SIG-M5 treated with dmso at 0.1 percent for 504 hours (cell line): ENCODE measurements around the gene RNF208.

ENCODE experiments used
- DNase-seq: peaks from one replicate; lab custom pipeline; 2025; ENCODE audit not compliant: unreplicated experiment; lab: John Stamatoyannopoulos, UW

RNF208 gene

DNA sequence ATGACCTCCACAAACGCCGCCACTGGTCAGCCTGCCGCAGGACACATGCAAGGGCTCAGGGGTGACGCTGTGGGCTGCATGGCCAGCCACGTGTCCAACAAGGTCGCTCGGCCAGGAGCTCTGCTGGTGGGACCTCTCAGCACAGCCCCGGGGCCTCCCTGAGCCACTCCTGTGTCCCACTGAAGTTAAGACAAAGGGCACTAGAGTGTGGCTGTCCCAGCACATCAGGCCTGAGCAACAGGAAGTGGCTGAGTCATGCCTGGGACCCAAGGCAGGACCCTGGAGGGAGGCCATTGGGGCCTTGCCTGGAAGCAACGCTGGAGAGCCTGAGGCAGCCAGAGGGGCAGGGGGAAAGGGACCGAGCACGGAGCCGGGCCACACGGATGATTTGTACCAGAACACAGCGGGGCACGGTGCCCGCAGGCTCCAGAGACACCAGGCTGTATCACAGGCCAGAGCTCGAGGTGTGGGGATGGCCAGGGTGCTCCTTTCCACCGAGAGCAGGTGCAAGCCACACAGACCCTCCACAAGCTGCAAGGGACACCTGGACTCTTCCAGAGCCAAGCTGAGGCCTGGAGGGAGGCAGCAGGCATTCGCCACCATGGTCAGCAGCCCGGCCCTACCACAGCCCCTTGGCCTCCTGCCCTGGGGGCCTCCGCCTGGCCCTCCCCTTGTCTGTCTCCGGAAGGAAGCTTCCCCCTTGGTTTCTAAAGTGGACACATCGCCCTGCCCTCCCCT lies 43.7 kb downstream of the RNF208 start:
- no peak for DNase-seq

DNA sequence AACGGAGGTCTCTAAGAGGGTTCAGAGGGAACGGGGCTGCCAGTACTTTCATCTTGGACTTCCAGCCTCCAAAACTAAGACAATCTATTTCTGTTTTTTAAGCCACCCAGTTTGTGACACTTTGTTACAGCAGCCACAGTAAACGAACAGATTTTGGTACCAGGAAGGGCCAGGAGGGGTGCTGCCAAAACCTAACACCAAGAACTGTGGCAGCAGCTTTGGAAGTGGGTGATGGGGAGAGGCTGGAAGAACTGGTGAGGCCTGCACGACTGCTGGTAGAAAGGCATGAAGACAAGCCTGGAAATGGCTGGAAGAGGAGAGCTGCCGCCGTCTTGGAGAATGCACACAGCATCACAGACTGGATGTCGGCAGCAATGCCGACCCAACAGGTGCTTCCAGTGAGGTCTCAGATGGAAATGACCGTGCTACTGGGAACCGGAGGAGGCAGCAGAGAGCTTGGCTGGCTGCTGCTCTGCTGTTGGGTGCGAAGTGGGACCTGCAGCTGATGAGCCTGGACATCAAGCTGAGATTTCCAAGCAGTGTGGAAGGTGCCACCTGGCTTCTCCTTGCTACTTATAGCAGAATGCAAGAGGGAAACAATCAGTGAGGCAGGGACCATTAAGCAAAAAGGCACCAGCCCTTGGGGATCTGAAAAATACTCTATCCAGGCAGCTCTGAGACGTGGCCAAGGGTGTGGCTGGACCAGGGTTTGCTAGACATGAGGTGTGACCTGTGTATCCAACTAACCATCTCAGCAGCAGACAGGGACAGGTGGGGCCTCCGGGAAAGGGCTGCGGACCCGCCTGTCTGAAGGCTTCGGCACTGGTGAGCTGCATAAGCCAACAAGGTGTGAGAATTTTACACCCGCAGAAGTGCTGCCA lies 45.5 kb downstream of the RNF208 start:
- DNase-seq, result peak; percentile 34

- DNase-seq, result no peak
These were observed 46.6 kb downstream of the RNF208 start for GRCh38 chr9:137175345-137175961.

DNA sequence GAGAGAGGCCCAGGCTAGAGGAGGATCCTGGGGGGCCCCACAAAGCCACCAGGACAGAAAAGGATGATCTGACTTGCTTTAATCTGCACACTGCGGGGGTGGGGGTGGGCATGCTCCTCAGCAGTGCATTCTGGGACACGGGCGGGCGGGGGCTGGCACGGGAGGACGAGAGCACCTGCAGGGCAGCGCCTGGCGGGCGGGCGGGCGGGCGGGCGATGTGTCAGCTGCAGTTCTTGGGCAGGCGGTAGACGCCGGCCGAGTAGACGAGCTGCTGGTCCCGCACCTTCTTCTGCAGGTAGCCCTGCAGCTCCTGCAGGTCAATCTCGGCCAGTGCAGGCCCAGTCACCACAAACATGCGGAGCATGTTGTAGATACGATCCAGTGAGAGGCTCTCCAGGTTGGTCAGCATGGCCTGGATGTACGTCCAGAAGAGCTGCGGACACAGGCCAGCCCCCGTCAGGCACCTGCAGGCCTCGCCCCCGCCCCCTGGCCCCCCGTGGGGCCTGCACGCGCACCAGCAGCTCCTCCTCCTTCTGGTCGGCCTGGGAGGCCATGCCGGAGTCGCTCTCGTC lies 47.2 kb downstream of the RNF208 start:
- DNase-seq, result no peak

GRCh38 chr9:137173796-137174664 lies 48.0 kb downstream of the RNF208 start:
- no peak for DNase-seq

GRCh38 chr9:137172901-137173795 lies 48.9 kb downstream of the RNF208 start:
- DNase-seq, result no peak

- no peak for DNase-seq
These were observed 50.7 kb downstream of the RNF208 start for GRCh38 chr9:137171149-137171900.

- no peak for DNase-seq
These were observed 51.4 kb downstream of the RNF208 start for GRCh38 chr9:137170486-137171148.
